Neural progenitor cell (in vitro differentiated cells): ENCODE measurements around the gene CUL2. TPM values are rescaled to one million over a fixed set of nuclear protein-coding genes. Genes with fewer than 3 reads are reported as not detected.
"Not testable (repeated sequence)": the region's sequence is repeated elsewhere in the genome, so short reads cannot be mapped to it uniquely, and the experiment has no call there.

Experiments
- DNase-seq: peaks from one replicate; pipeline ENCODE4 v3.0.0-alpha.2; 2016; ENCODE audit warnings: low spot score
- H2AFZ ChIP-seq: fragments of 200-600 bp; sonication (generic); replicated peaks from 2 replicates; pipeline ENCODE4 v1.6.1; 2016; ENCODE audit warnings: antibody characterized with exemption
- H3F3A ChIP-seq: fragments of 200-600 bp; sonication (generic); 2 replicates; pipeline ENCODE4 v1.6.1; 2016; ENCODE audit warnings: antibody characterized with exemption, low read depth
- H3K27ac ChIP-seq: fragments of 200-600 bp; sonication (generic); 2 replicates; pipeline ENCODE4 v1.5.1; 2016; ENCODE audit warnings: mild to moderate bottlenecking
- H3K27me3 ChIP-seq: fragments of 200-600 bp; sonication (generic); 2 replicates; pipeline ENCODE4 v1.6.1; 2016; ENCODE audit warnings: mild to moderate bottlenecking, moderate library complexity
- H3K36me3 ChIP-seq: fragments of 200-600 bp; sonication (generic); 2 replicates; pipeline ENCODE4 v1.5.1; 2016
- H3K4me1 ChIP-seq: fragments of 200-600 bp; sonication (generic); 2 replicates; pipeline ENCODE4 v1.6.1; 2016; ENCODE audit warnings: mixed run types
- H3K4me2 ChIP-seq: fragments of 200-600 bp; sonication (generic); 2 replicates; pipeline ENCODE4 v1.6.1; 2016
- H3K4me3 ChIP-seq: fragments of 200-600 bp; sonication (generic); 2 replicates; pipeline ENCODE4 v1.5.1; 2016
- H3K79me2 ChIP-seq: fragments of 200-600 bp; sonication (generic); 2 replicates; pipeline ENCODE4 v1.6.1; 2016; ENCODE audit warnings: low read depth
- H3K9ac ChIP-seq: fragments of 200-600 bp; sonication (generic); 2 replicates; pipeline ENCODE4 v1.6.1; 2016
- H3K9me3 ChIP-seq: fragments of 200-600 bp; sonication (generic); 2 replicates; pipeline ENCODE4 v1.5.1; 2016; ENCODE audit warnings: low read depth
- H4K20me1 ChIP-seq: fragments of 200-600 bp; sonication (generic); 2 replicates; pipeline ENCODE4 v1.6.1; 2016; ENCODE audit warnings: low read depth
- H3K27ac Mint-ChIP-seq: 3 replicates; pipeline ENCODE4 v1.8.0; 2021; ENCODE audit warnings: mixed read lengths
- H3K27me3 Mint-ChIP-seq: 2 replicates; pipeline ENCODE4 v1.8.0; 2022; ENCODE audit warnings: low read depth, mild to moderate bottlenecking, inconsistent platforms, moderate library complexity, mixed read lengths; ENCODE audit not compliant: insufficient read depth
- H3K36me3 Mint-ChIP-seq: 3 replicates; pipeline ENCODE4 v1.8.0; 2021; ENCODE audit warnings: mixed read lengths
- H3K4me1 Mint-ChIP-seq: 3 replicates; pipeline ENCODE4 v1.8.0; 2021; ENCODE audit warnings: mixed read lengths
- H3K4me3 Mint-ChIP-seq: 3 replicates; pipeline ENCODE4 v1.8.0; 2021; ENCODE audit warnings: mild to moderate bottlenecking, moderate library complexity, mixed read lengths
- H3K9me3 Mint-ChIP-seq: 3 replicates; pipeline ENCODE4 v1.8.0; 2020; ENCODE audit warnings: mixed read lengths
- CTCF ChIP-seq: fragments of 200-600 bp; sonication (generic); IDR thresholded peaks from 2 replicates; pipeline ENCODE4 v1.5.1; 2017; ENCODE audit warnings: antibody characterized with exemption, mild to moderate bottlenecking
- EZH2 ChIP-seq: fragments of 200-600 bp; sonication (generic); IDR thresholded peaks from 2 replicates; pipeline ENCODE4 v1.6.1; 2017; ENCODE audit warnings: antibody characterized with exemption, mild to moderate bottlenecking, moderate library complexity
- EZH2phosphoT487 ChIP-seq: fragments of 200-600 bp; sonication (generic); IDR thresholded peaks from 2 replicates; pipeline ENCODE4 v1.6.1; 2017; ENCODE audit warnings: antibody characterized with exemption
- total RNA-seq: library from RNA; depleted of rRNA; stranded (reverse); fragments of >200 nt; gene quantifications from 2 replicates; pipeline ENCODE4 v1.2.3, GENCODE V29; 2015; ENCODE audit warnings: low replicate concordance

Gene CUL2
- total RNA-seq, 1 donor from 2014 or later, result 40.3 TPM

- DNase-seq, result no peak
- no peak overlapping the region for H2AFZ ChIP-seq
- H3K9ac ChIP-seq, result no peak overlapping the region
- no peaks in the 10 kb centered on the region for H3K27me3 Mint-ChIP-seq
- H3F3A ChIP-seq, result no peaks in the 10 kb centered on the region
- H3K4me3 Mint-ChIP-seq, result no peak overlapping the region
- no peak overlapping the region for H3K27ac Mint-ChIP-seq
- no peak overlapping the region for H3K4me3 ChIP-seq
- no peak overlapping the region for H3K4me2 ChIP-seq
- H3K9me3 Mint-ChIP-seq, result no peaks in the 10 kb centered on the region
- no peaks in the 10 kb centered on the region for H3K9me3 ChIP-seq
- no peaks in the 10 kb centered on the region for H4K20me1 ChIP-seq
- no peaks in the 10 kb centered on the region for H3K4me1 ChIP-seq
- peaks cover 8% of the 10 kb centered on the region for H3K4me1 Mint-ChIP-seq
- no peaks in the 10 kb centered on the region for H3K27me3 ChIP-seq
- TF ChIP-seq EZH2 (no peak), EZH2phosphoT487 (no peak), CTCF (no peak)
- H3K27ac ChIP-seq, result no peak overlapping the region
- peaks cover 40% of the 10 kb centered on the region for H3K36me3 Mint-ChIP-seq
- no peaks in the 10 kb centered on the region for H3K79me2 ChIP-seq
- peaks cover 15% of the 10 kb centered on the region for H3K36me3 ChIP-seq
These were observed 34.0 kb downstream of the CUL2 start for GRCh38 chr10:35056133-35056532.

- no peaks in the 10 kb centered on the region for H3K9me3 Mint-ChIP-seq
- H3F3A ChIP-seq, result no peaks in the 10 kb centered on the region
- no peak overlapping the region for H3K4me3 ChIP-seq
- TF ChIP-seq CTCF (no peak), EZH2 (no peak), EZH2phosphoT487 (no peak)
- H3K79me2 ChIP-seq, result no peaks in the 10 kb centered on the region
- H3K27me3 ChIP-seq, result no peaks in the 10 kb centered on the region
- no peak overlapping the region for H3K4me3 Mint-ChIP-seq
- H3K36me3 Mint-ChIP-seq, result peaks cover 32% of the 10 kb centered on the region
- H3K9me3 ChIP-seq, result no peaks in the 10 kb centered on the region
- peaks cover 15% of the 10 kb centered on the region for H3K36me3 ChIP-seq
- H3K9ac ChIP-seq, result no peak overlapping the region
- H4K20me1 ChIP-seq, result no peaks in the 10 kb centered on the region
- DNase-seq, result no peak
- H3K4me1 ChIP-seq, result no peaks in the 10 kb centered on the region
- H3K4me2 ChIP-seq, result no peak overlapping the region
- H3K4me1 Mint-ChIP-seq, result no peaks in the 10 kb centered on the region
- no peak overlapping the region for H3K27ac ChIP-seq
- H3K27me3 Mint-ChIP-seq, result peaks cover 2% of the 10 kb centered on the region
- no peak overlapping the region for H2AFZ ChIP-seq
- H3K27ac Mint-ChIP-seq, result no peak overlapping the region
These were observed 39.6 kb downstream of the CUL2 start for GRCh38 chr10:35050568-35050967.

- no peaks in the 10 kb centered on the region for H3K9me3 Mint-ChIP-seq
- Histone ChIP-seq H3K9ac (no peak overlapping the region), H3K36me3 (peaks cover 10% of the 10 kb centered on the region), H3K9me3 (no peaks in the 10 kb centered on the region), H3K27me3 (no peaks in the 10 kb centered on the region), H3K79me2 (no peaks in the 10 kb centered on the region), H3K27ac (no peak overlapping the region), H3F3A (peaks cover 12% of the 10 kb centered on the region), H3K4me3 (no peak overlapping the region), H4K20me1 (peaks cover 8% of the 10 kb centered on the region), H2AFZ (no peak overlapping the region), H3K4me1 (peaks cover 8% of the 10 kb centered on the region), H3K4me2 (no peak overlapping the region)
- peaks cover 2% of the 10 kb centered on the region for H3K27me3 Mint-ChIP-seq
- TF ChIP-seq CTCF, result no peak
- TF ChIP-seq EZH2phosphoT487, result no peak
- no peak for TF ChIP-seq EZH2
- peaks cover 34% of the 10 kb centered on the region for H3K36me3 Mint-ChIP-seq
- H3K27ac Mint-ChIP-seq, result no peak overlapping the region
- no peak for DNase-seq
- H3K4me1 Mint-ChIP-seq, result peaks cover 11% of the 10 kb centered on the region
- H3K4me3 Mint-ChIP-seq, result no peak overlapping the region
These were observed 44.1 kb downstream of the CUL2 start for GRCh38 chr10:35046074-35046473.

GRCh38 chr10:35045275-35045674 lies 44.9 kb downstream of the CUL2 start:
- H4K20me1 ChIP-seq, result peaks cover 15% of the 10 kb centered on the region
- not testable (repeated sequence) for H3K27ac Mint-ChIP-seq, H2AFZ ChIP-seq, H3K36me3 ChIP-seq, H3K9me3 ChIP-seq, H3K79me2 ChIP-seq, H3K9ac ChIP-seq, H3K9me3 Mint-ChIP-seq, H3K27me3 Mint-ChIP-seq, H3K27me3 ChIP-seq, H3K27ac ChIP-seq, H3K4me3 ChIP-seq, H3K4me2 ChIP-seq, H3K4me3 Mint-ChIP-seq, DNase-seq
- H3K4me1 Mint-ChIP-seq, result peaks cover 19% of the 10 kb centered on the region
- peaks cover 15% of the 10 kb centered on the region for H3K4me1 ChIP-seq
- H3F3A ChIP-seq, result peaks cover 18% of the 10 kb centered on the region
- H3K36me3 Mint-ChIP-seq, result peaks cover 27% of the 10 kb centered on the region
